Measurements from ENCODE around the gene IGFBP4. TPM values are rescaled to one million over a fixed set of nuclear protein-coding genes. Genes with fewer than 3 reads are reported as not detected.

Gene IGFBP4
- total and polyA plus RNA-seq, 10 donors = 49.3 to 537 (median 307) TPM

- Histone ChIP-seq H3K36me3 (no peaks in the 10 kb centered on the region), H3K27me3 (replicated peaks in 1 of 7) (no peaks in the 10 kb centered on the region), H3K27ac (no peak overlapping the region), H3K4me1 (peaks cover 10 to 29% (median 21%) of the 10 kb centered on the region in 6 donors), H3K4me3 (no peak overlapping the region), H3K9me3 (no peaks in the 10 kb centered on the region)
- intact Hi-C loops (cut with DNase I; ENCODE audit: low total_unique reads) = no loop called here
- TF ChIP-seq, protein P1, sequence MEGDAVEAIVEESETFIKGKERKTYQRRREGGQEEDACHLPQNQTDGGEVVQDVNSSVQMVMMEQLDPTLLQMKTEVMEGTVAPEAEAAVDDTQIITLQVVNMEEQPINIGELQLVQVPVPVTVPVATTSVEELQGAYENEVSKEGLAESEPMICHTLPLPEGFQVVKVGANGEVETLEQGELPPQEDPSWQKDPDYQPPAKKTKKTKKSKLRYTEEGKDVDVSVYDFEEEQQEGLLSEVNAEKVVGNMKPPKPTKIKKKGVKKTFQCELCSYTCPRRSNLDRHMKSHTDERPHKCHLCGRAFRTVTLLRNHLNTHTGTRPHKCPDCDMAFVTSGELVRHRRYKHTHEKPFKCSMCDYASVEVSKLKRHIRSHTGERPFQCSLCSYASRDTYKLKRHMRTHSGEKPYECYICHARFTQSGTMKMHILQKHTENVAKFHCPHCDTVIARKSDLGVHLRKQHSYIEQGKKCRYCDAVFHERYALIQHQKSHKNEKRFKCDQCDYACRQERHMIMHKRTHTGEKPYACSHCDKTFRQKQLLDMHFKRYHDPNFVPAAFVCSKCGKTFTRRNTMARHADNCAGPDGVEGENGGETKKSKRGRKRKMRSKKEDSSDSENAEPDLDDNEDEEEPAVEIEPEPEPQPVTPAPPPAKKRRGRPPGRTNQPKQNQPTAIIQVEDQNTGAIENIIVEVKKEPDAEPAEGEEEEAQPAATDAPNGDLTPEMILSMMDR (IDR thresholded peaks at IDR 0.05 in 8 of 11, conservative IDR thresholded peaks at IDR 0.05 in 3 of 11) = no peak
- no peak for TF ChIP-seq POLR2AphosphoS5 (IDR thresholded peaks at IDR 0.05)
- DNase-seq = no peak
- 82 to 89% (median 83%) methylated on average over 7 of the region's 7 CpGs for WGBS, 5 donors
These were observed 48.2 kb downstream of the IGFBP4 start for GRCh38 chr17:40491486-40491885.

DNA sequence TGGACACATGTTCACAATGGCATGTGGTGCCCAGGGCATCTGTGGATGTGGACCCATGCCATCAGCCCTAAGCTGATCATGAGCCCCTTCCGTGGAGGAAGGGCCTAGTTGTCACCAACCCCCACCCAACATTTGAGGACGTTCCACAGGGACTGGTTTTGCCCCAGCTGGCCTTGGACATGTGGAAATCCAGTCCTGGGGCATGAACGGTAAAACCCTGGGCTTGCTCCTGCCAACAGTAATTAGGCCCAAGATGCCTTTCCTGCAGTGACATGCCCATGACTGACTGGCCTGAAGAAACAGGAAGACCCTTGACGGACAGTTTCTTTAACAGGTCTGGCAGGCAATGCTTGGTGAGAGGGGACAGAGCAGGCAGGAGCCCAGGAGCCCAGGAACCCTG, 50.4 kb downstream of the IGFBP4 start:
- H3K27me3 ChIP-seq (replicated peaks in 1 of 7) = no peaks in the 10 kb centered on the region
- intact Hi-C loops (cut with DNase I; ENCODE audit: low total_unique reads) = no loop called here
- WGBS, 5 donors = 63 to 86% (median 76%) methylated on average over 4 of the region's 4 CpGs
- no peak for DNase-seq
- no peak overlapping the region for H3K27ac ChIP-seq
- H3K4me3 ChIP-seq = no peak overlapping the region
- no peaks in the 10 kb centered on the region for H3K9me3 ChIP-seq
- peaks cover 10 to 25% (median 19%) of the 10 kb centered on the region in 6 donors for H3K4me1 ChIP-seq
- no peaks in the 10 kb centered on the region for H3K36me3 ChIP-seq
- TF ChIP-seq POLR2A (IDR thresholded peaks at IDR 0.05) (no peak), POLR2AphosphoS5 (IDR thresholded peaks at IDR 0.05) (no peak)
- TF ChIP-seq, protein P1 (IDR thresholded peaks at IDR 0.05 in 8 of 11, conservative IDR thresholded peaks at IDR 0.05 in 3 of 11) = no peak

DNA sequence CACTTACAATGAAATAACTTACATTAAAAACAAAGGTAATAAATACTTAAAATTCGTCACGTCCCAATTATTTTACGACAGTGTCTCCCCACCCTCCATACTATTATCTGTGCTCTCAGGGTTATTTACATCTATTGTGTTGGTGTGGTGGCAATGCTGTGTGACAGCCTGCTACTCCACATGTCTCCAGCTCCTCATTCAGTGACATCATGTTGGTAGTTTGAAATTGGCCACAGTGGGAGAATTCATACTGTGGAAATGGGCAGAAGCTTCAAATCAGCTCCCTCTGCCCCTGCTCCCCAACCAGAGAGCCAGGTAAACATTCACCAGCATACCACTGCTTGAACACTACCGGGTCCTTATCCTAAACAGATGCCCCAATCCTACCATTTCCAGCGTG, 51.9 kb downstream of the IGFBP4 start:
- WGBS, 5 donors = 75 to 85% (median 76%) methylated on average over 5 of the region's 5 CpGs
- intact Hi-C loops (cut with DNase I; ENCODE audit: low total_unique reads) = no loop called here
- Histone ChIP-seq H3K4me1 (peaks cover 7 to 25% (median 17%) of the 10 kb centered on the region in 6 donors), H3K27ac (no peak overlapping the region), H3K4me3 (no peak overlapping the region), H3K9me3 (no peaks in the 10 kb centered on the region), H3K36me3 (no peaks in the 10 kb centered on the region), H3K27me3 (replicated peaks in 1 of 7) (peaks cover 0 to 11% (median 5%) of the 10 kb centered on the region in 7 donors)
- TF ChIP-seq POLR2AphosphoS5 (IDR thresholded peaks at IDR 0.05) (no peak), POLR2A (IDR thresholded peaks at IDR 0.05) (no peak)
- TF ChIP-seq, protein P1 (IDR thresholded peaks at IDR 0.05 in 8 of 11, conservative IDR thresholded peaks at IDR 0.05 in 3 of 11) = no peak
- no peak for DNase-seq

DNA sequence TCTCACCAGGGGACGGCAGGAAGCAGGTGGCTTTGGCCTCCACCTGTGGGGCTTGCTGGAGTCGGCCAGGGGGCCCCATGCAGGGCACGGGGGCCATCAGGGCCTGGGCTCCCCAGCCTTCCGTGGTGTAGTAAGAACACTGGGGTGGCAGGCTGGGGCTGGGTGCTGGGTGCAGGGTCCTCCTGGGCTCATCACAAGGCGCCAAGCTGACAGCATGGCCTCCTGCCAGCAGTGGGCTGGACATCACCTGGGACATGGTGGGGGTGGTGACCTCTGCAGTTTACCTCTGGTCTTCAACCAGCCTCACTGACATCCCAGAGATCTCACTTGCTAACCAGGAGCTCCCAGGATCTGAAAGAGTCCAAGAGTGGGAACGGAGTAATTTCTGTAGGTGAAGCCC, 52.9 kb downstream of the IGFBP4 start:
- 75 to 100% (median 81%) methylated on average over 3 to 6 of the region's 6 CpGs for WGBS, 5 donors
- H3K4me1 ChIP-seq = peaks cover 0 to 20% (median 11%) of the 10 kb centered on the region in 6 donors
- H3K9me3 ChIP-seq = no peaks in the 10 kb centered on the region
- peaks cover 0 to 20% (median 5%) of the 10 kb centered on the region in 7 donors for H3K27me3 ChIP-seq (replicated peaks in 1 of 7)
- no peak overlapping the region for H3K4me3 ChIP-seq
- TF ChIP-seq POLR2AphosphoS5 (IDR thresholded peaks at IDR 0.05) (no peak), POLR2A (IDR thresholded peaks at IDR 0.05) (no peak)
- TF ChIP-seq, protein P1 (IDR thresholded peaks at IDR 0.05 in 8 of 11, conservative IDR thresholded peaks at IDR 0.05 in 3 of 11) = no peak
- intact Hi-C loops (cut with DNase I; ENCODE audit: low total_unique reads) = no loop called here
- no peak overlapping the region for H3K27ac ChIP-seq
- no peak for DNase-seq
- H3K36me3 ChIP-seq = no peaks in the 10 kb centered on the region

Measured in spleen (tissue), 11 donors.